ENCODE measurements around the gene EFHD2. TPM values are rescaled to one million over a fixed set of nuclear protein-coding genes. Genes with fewer than 3 reads are reported as not detected.
"Not testable (repeated sequence)": the region's sequence is repeated elsewhere in the genome, so short reads cannot be mapped to it uniquely, and the experiment has no call there.

The EFHD2 gene
- total RNA-seq, 1 experiment from 2014 or later = 76.5 TPM

DNA sequence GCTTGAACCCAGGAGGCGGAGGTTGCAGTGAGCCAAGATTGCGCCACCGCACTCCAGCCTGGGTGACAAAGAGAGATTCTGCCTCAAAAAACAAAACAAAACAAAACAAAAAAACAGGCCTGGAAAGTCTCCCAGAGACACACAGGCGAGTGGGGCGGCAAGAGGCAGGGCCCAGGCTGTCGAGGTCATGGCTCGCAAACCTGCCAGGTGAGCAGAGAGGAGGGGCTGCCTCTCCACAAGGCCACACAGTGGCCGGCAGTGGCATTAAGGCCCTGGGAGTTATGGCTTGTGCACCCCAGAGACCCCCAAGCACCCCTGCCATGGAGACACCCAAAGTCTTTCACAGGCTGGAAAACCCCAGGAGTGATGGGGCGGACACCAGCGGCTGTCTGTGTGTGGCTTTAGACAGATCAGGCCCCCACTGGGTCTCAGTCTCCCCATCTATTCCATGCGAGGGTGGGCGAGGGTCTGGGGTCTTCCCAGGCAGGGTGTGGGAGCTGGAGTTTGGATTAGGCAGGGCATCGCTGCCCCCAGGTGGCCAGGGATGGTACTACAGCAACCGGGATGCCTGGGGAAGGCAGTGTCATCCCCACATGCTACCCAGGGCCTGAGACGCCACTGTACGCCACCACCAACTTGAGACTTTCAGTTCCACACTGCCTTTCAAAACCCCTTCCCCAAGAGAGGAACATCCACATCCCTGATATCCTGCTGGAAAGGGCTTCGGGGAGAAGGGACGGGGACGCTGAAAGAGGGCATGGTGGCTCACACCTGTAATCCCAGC is 21.3 kb downstream of the EFHD2 start:
- no peak for DNase-seq (ENCODE audit: low read depth)

- no peak for DNase-seq (ENCODE audit: low read depth)
These were observed 21.9 kb downstream of the EFHD2 start for GRCh38 chr1:15431571-15431948.

GRCh38 chr1:15432324-15432723 is 22.6 kb downstream of the EFHD2 start:
- peak; percentile 71 for DNase-seq (ENCODE audit: low read depth)

GRCh38 chr1:15433471-15433870 is 23.8 kb downstream of the EFHD2 start:
- DNase-seq (ENCODE audit: low read depth) = no peak

GRCh38 chr1:15434739-15435138 is 25.1 kb downstream of the EFHD2 start:
- DNase-seq (ENCODE audit: low read depth) = not testable (repeated sequence)

DNA sequence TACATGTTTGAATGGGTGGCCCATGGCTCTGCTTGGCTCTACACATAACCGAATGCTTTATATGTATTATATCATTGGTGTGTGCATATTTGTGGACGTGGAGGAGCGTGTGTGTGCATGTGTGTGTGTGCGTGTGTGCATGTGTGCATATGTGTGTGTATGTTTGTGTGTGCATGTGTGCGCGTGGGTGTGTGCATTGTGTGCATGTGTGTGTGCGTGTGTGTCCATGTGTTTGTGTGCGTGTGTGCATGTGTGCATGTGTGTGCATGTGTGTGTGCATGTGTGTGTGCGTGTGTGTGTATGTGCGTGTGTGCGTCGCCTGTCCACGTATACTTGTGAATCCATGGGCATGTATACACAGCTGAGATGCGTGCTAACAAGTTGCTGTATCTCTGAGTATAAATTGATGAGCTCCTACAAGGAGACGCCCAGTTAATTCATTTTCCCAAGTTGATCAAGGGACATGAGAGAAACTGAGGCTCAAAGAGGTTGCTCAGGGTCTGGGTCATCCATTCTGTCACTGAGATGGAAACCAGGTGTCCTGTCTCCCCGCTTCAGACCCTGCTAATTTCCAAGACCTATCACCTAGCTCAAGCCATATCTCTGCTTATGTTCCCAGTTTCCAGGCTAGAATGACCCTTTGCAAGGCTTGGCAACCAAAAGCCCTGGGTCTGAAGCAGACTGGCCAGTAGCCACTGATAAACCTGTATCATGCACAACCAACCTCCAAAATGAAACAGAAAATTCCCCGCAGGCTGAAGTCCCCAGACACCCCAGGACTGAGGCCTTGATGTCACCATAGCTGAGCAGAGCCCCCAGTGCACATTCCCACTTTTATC is 25.8 kb downstream of the EFHD2 start:
- DNase-seq (ENCODE audit: low read depth) = no peak

DNA sequence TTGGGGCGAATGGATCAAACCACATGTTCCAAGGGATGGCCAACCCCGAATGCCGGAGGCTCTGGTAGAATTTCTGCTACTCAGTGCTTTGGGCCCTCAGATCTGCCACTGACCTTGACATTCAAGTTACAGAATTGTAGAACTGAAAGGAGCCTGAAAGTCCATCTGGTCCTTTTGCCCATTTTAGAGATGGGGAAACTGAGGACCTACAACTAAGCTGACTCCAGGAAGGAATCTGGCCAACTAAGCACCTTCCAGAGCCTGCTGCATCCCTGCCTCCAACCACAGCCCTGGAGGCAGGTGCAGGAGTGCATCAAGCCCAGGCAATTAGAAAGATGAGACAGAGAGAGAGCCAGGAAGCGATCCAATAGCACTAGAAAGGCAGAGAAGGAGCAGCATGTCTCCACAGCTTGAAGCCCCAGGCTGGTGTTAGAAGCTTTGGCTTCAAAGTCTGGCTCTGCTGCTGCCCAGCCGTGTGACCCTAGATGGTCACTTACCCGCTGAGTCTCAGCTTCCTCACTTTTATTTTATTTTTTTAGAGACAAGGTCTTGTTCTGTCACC is 27.3 kb downstream of the EFHD2 start:
- no peak for DNase-seq (ENCODE audit: low read depth)

DNA sequence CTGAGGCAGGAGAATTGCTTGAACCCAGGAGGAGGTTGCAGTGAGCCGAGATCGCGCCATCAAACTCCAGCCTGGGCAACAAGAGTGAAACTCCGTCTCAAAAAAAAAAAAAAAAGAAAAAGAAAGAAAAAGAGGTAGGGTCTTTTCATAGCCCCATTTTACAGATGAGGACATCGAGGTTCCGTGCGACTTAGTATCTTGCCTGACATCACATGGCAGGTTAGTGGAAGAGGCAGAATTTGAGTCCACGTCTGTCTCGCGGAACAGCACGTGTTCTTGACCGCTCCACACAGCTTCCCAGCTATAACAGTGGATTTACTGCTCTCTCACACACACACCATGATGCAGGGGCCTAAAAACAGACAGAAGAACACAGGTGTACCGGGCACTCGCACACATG is 29.6 kb downstream of the EFHD2 start:
- DNase-seq (ENCODE audit: low read depth) = no peak

DNA sequence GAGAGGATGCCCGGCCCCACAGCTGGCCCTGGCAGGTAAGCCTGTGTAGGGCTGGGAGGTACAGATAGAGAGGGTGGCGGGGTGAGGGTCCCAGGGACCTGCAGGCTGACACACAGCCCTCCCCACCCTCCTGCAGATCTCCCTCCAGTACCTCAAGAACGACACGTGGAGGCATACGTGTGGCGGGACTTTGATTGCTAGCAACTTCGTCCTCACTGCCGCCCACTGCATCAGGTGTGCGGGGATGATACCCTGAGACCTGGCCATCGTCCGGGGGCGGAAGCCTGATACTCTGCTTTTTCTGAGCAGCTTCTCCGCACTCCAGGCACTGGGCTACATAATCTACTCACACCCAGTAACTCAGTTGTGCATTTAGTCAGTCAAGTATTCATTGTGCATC is 30.7 kb downstream of the EFHD2 start:
- DNase-seq (ENCODE audit: low read depth) = no peak

DNA sequence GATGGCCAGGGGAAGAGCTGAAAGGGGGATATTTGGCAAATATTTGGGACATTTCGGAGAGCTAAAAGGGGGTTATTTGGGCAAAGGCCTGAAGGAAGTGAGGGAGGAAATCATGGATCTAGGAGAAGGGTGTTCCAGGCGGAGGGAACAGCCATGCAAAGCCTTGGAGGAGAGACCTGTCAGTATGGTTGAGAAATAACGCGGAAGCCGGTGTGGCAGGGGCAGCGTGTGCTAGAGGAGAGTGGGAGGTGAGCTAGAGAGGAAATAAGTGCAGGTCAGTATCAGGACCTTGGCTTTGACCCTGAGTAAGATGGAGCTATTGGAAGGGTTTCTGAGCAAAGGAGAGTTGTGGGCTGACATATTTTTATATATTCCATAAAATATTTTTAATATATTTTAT is 31.6 kb downstream of the EFHD2 start:
- no peak for DNase-seq (ENCODE audit: low read depth)

DNA sequence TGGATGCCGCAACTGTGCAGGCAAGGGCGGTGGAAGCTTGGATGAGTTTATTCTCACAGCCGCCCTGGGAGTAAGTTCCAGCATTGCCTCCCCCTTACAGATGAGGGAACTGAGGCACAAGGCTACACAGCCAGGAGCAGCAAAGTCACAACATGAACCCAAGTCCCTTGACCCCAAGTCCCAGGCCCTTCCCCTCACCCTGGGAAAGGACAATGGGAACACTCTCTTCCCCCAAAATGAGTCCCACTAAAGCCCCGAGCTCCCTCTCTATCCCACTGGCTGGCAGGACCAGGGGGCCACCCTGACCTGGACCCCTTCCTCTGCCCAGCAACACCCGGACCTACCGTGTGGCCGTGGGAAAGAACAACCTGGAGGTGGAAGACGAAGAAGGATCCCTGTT is 32.4 kb downstream of the EFHD2 start:
- DNase-seq (ENCODE audit: low read depth) = no peak

DNA sequence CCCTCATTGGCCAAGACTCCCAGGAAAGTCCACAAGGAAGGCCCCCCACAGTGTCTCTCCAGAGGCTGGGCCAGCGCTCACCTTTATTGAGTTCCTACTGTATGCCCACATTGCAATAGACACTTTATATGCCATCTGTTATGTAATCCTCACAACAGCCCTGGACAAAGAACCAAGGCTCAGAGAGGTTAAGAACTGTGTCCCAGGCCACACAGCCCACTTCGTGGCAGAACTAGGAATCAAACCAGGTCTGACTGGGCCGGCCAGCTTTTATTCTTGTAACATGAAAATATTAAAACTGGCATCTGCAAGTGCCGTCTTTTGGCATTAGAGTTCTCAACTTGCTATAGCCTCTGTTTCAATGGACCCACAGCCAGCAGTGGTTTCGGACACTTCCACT is 33.1 kb downstream of the EFHD2 start:
- DNase-seq (ENCODE audit: low read depth) = no peak

DNA sequence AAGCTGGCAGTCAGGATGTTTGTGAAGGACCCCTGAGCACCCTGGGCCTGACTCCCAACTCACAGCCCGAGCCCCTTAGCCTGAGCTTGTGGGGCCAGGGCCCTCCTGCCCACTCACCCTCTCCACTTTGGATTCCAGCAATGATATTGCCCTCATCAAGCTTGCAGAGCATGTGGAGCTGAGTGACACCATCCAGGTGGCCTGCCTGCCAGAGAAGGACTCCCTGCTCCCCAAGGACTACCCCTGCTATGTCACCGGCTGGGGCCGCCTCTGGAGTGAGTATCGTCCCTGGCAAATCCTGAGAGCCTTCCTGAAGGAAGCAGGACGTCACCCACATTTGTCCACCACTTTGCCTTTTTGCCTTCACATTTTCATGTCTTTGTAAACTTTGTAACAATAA is 33.6 kb downstream of the EFHD2 start:
- DNase-seq (ENCODE audit: low read depth) = no peak

DNA sequence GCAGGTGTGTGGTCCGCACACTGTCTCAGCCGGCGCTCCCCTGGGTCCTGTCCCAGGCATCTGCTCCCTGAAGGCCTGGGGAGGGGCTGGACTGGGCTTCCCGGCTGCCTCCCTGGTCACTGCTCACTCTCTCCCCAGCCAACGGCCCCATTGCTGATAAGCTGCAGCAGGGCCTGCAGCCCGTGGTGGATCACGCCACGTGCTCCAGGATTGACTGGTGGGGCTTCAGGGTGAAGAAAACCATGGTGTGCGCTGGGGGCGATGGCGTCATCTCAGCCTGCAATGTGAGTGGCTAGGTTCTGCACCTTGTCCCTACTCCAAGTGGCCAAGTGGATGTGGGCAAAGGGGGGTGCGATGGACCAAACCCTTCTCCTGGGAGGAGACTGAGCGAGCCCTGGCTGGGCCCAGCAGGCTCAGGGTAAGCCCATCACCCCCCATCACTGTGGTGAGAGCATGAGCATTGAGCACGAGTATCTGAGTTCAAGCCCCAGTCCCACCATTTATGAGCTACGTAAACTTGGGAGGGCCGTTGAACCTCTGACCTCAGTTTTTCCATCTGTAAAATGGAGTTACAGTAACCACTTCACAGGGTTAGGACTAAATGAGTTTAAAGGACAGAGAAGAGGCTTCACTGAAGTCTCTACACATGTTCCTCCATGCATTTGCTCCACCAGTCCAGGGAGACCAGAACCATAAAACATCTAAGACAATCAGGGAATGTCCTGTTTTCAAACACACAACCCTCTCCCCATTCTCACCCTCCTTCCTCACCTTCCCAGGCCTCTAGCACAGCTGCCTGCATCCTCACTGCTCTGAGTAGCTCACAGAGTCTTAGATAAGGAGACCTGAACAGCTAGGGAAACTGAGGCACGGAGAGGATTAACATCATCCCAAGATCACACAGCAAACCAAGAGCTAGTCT is 35.0 kb downstream of the EFHD2 start:
- DNase-seq (ENCODE audit: low read depth) = no peak

- no peak for DNase-seq (ENCODE audit: low read depth)
These were observed 35.9 kb downstream of the EFHD2 start for GRCh38 chr1:15445390-15446122.

- no peak for DNase-seq (ENCODE audit: low read depth)
These were observed 36.5 kb downstream of the EFHD2 start for GRCh38 chr1:15446212-15446611.

- DNase-seq (ENCODE audit: low read depth) = no peak
These were observed 39.3 kb downstream of the EFHD2 start for GRCh38 chr1:15448877-15449462.

DNA sequence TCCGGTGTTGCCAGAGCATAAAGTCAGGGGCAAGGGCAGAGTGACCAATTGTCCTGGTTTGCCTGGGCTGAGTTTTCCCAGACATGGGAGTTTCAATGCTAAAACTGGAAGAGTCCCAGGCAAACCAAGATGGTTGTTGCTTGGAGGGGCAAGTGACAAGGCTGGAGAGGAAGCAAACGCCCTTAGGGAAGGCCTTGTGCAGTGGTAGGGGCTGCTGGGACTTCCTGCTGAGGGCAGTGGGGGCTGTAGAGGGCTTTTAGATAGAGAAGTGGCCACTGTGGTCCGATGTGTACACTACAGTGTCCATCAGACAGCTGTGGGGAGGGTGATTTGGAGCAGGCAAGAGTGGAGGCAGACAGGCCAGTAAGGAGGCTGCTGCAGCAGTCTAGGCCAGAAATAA is 39.9 kb downstream of the EFHD2 start:
- no peak for DNase-seq (ENCODE audit: low read depth)

GRCh38 chr1:15451014-15451722 is 41.5 kb downstream of the EFHD2 start:
- DNase-seq (ENCODE audit: low read depth) = no peak

GRCh38 chr1:15452216-15452615 is 42.5 kb downstream of the EFHD2 start:
- peak; percentile 51 for DNase-seq (ENCODE audit: low read depth)

Data from LHCN-M2 (cell line).